ENCODE measurements around the gene TSR1. TPM values are rescaled to one million over a fixed set of nuclear protein-coding genes. Genes with fewer than 3 reads are reported as not detected.

TSR1 gene
- total RNA-seq, 1 donor from 2014 or later = 36.4 TPM

- Histone ChIP-seq H3K4me3 (ENCODE audit: insufficient read depth, low read depth, low read length) (no peak overlapping the region), H3K79me2 (ENCODE audit: insufficient read depth, low read length) (no peaks in the 10 kb centered on the region), H3K27me3 (ENCODE audit: insufficient read depth, low read length) (no peaks in the 10 kb centered on the region), H3K36me3 (ENCODE audit: insufficient read depth, low read length) (peaks cover 7% of the 10 kb centered on the region), H3K9ac (ENCODE audit: low read length) (no peak overlapping the region), H2AFZ (ENCODE audit: low read depth, low read length) (no peak overlapping the region), H3K9me3 (ENCODE audit: insufficient read depth, low read depth, low read length) (no peaks in the 10 kb centered on the region), H4K20me1 (ENCODE audit: insufficient read depth, low read length) (peaks cover 6% of the 10 kb centered on the region), H3K4me2 (ENCODE audit: low read length) (no peak overlapping the region), H3K4me1 (ENCODE audit: insufficient read depth, low read length) (peaks cover 10% of the 10 kb centered on the region), H3K27ac (ENCODE audit: low read depth, low read length) (no peak overlapping the region)
- DNase-seq (ENCODE audit: low read depth) (no peak), FAIRE-seq (no peak)
- Mint-ChIP-seq H3K4me3 (ENCODE audit: unreplicated experiment) (no peak overlapping the region), H3K4me1 (ENCODE audit: low read depth, unreplicated experiment) (peaks cover 16% of the 10 kb centered on the region), H3K36me3 (ENCODE audit: low read depth, unreplicated experiment) (peaks cover 9% of the 10 kb centered on the region), H3K9me3 (ENCODE audit: unreplicated experiment) (no peaks in the 10 kb centered on the region), H3K27ac (ENCODE audit: unreplicated experiment) (no peak overlapping the region), H3K27me3 (ENCODE audit: low read depth, unreplicated experiment) (no peaks in the 10 kb centered on the region)
- TF ChIP-seq EZH2 (IDR thresholded peaks at IDR 0.05; ENCODE audit: insufficient read depth, low read length) = no peak
- TF ChIP-seq CTCF (IDR thresholded peaks at IDR 0.05; ENCODE audit: insufficient read depth, low read depth, low read length) = no peak
Observed at GRCh38 chr17:2379489-2380225, 43.4 kb upstream of the TSR1 start.

GRCh38 chr17:2378905-2379304, 42.6 kb upstream of the TSR1 start:
- FAIRE-seq (no peak), DNase-seq (ENCODE audit: low read depth) (no peak)
- Histone ChIP-seq H3K9me3 (ENCODE audit: insufficient read depth, low read depth, low read length) (no peaks in the 10 kb centered on the region), H3K79me2 (ENCODE audit: insufficient read depth, low read length) (no peaks in the 10 kb centered on the region), H3K27ac (ENCODE audit: low read depth, low read length) (no peak overlapping the region), H2AFZ (ENCODE audit: low read depth, low read length) (no peak overlapping the region), H3K36me3 (ENCODE audit: insufficient read depth, low read length) (peaks cover 8% of the 10 kb centered on the region), H3K4me3 (ENCODE audit: insufficient read depth, low read depth, low read length) (no peak overlapping the region), H3K4me2 (ENCODE audit: low read length) (no peak overlapping the region), H3K4me1 (ENCODE audit: insufficient read depth, low read length) (peaks cover 10% of the 10 kb centered on the region), H4K20me1 (ENCODE audit: insufficient read depth, low read length) (peaks cover 6% of the 10 kb centered on the region), H3K27me3 (ENCODE audit: insufficient read depth, low read length) (no peaks in the 10 kb centered on the region), H3K9ac (ENCODE audit: low read length) (no peak overlapping the region)
- Mint-ChIP-seq H3K36me3 (ENCODE audit: low read depth, unreplicated experiment) (peaks cover 9% of the 10 kb centered on the region), H3K4me1 (ENCODE audit: low read depth, unreplicated experiment) (peaks cover 16% of the 10 kb centered on the region), H3K27ac (ENCODE audit: unreplicated experiment) (no peak overlapping the region), H3K9me3 (ENCODE audit: unreplicated experiment) (no peaks in the 10 kb centered on the region), H3K27me3 (ENCODE audit: low read depth, unreplicated experiment) (no peaks in the 10 kb centered on the region), H3K4me3 (ENCODE audit: unreplicated experiment) (no peak overlapping the region)
- TF ChIP-seq EZH2 (IDR thresholded peaks at IDR 0.05; ENCODE audit: insufficient read depth, low read length) = no peak
- no peak for TF ChIP-seq CTCF (IDR thresholded peaks at IDR 0.05; ENCODE audit: insufficient read depth, low read depth, low read length)

- no peak overlapping the region for H3K9ac ChIP-seq (ENCODE audit: low read length)
- H3K27me3 Mint-ChIP-seq (ENCODE audit: low read depth, unreplicated experiment) = no peaks in the 10 kb centered on the region
- H3K36me3 ChIP-seq (ENCODE audit: insufficient read depth, low read length) = peaks cover 5% of the 10 kb centered on the region
- H3K36me3 Mint-ChIP-seq (ENCODE audit: low read depth, unreplicated experiment) = peaks cover 11% of the 10 kb centered on the region
- H3K4me3 ChIP-seq (ENCODE audit: insufficient read depth, low read depth, low read length) = no peak overlapping the region
- H3K9me3 ChIP-seq (ENCODE audit: insufficient read depth, low read depth, low read length) = no peaks in the 10 kb centered on the region
- DNase-seq (ENCODE audit: low read depth) (no peak), FAIRE-seq (no peak)
- peaks cover 5% of the 10 kb centered on the region for H3K4me1 ChIP-seq (ENCODE audit: insufficient read depth, low read length)
- H3K27ac Mint-ChIP-seq (ENCODE audit: unreplicated experiment) = no peak overlapping the region
- TF ChIP-seq CTCF (IDR thresholded peaks at IDR 0.05; ENCODE audit: insufficient read depth, low read depth, low read length) (no peak), EZH2 (IDR thresholded peaks at IDR 0.05; ENCODE audit: insufficient read depth, low read length) (no peak)
- H3K27me3 ChIP-seq (ENCODE audit: insufficient read depth, low read length) = no peaks in the 10 kb centered on the region
- no peaks in the 10 kb centered on the region for H3K79me2 ChIP-seq (ENCODE audit: insufficient read depth, low read length)
- no peak overlapping the region for H3K4me3 Mint-ChIP-seq (ENCODE audit: unreplicated experiment)
- H3K9me3 Mint-ChIP-seq (ENCODE audit: unreplicated experiment) = no peaks in the 10 kb centered on the region
- no peak overlapping the region for H3K4me2 ChIP-seq (ENCODE audit: low read length)
- peaks cover 11% of the 10 kb centered on the region for H3K4me1 Mint-ChIP-seq (ENCODE audit: low read depth, unreplicated experiment)
- H3K27ac ChIP-seq (ENCODE audit: low read depth, low read length) = no peak overlapping the region
- H4K20me1 ChIP-seq (ENCODE audit: insufficient read depth, low read length) = peaks cover 6% of the 10 kb centered on the region
- H2AFZ ChIP-seq (ENCODE audit: low read depth, low read length) = no peak overlapping the region
Observed at GRCh38 chr17:2377659-2378058, 41.4 kb upstream of the TSR1 start.
